ENCODE data around the gene APRT. TPM values are rescaled to one million over a fixed set of nuclear protein-coding genes. Genes with fewer than 3 reads are reported as not detected.
A peak's percentile ranks its signal among the peaks of the same experiment; 100 is the strongest.

APRT gene
- total RNA-seq, 4 donors from 2014 or later: 60.6 to 141 (median 98.6) TPM

DNA sequence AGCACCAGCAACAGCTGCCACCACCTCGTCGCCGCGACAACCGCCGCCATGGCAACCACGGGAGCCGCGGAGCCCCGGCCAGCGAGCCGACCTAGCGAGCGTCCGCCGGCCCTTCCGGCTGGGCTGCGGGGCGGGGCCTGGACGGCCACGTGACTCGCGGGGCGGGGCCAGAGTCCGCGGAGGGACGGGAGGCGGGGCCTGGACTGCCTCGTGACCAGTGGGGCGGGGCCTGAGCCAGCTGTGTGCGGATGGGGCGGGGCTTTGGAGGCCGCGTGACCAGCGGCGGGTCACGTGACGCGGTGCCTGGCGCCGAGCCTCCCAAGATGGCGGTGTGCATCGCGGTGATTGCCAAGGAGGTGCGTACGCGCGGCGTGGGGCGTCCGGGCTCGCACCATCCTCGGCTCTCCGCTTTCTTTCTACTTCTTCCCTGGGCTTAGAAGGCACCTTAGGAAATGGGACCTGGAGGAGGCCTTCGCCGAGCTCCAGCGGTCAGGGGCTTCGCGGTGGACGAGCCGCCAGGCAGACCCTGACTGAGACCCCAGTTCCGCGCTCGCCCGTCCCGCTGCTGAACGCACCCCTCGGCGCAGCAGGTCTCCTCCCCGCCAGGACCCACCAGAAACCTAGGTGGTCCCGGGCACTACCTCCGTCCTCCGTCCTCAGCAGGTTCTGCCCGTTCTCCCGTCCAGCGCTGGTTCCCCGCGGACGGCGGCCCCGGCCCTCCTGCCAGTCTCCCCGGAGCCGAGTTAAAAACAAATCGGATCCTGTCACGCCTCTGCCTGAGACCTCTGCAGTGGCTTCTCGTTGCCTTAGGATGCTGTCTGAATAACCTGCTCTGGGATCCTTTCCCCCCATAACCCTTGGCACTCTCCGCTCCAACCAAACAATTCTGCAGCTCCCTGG, 45.4 kb upstream of the APRT start, which contains the start of the genes GALNS and TRAPPC2L:
GALNS (minus strand) TSS at position 120 of the 900 bp plus-strand sequence; CDS start at position 50, 70 bp downstream.
TRAPPC2L (plus strand) TSS at position 300 of the 900 bp plus-strand sequence; CDS start at position 324, 24 bp downstream.
- DNase-seq (ENCODE audit: extremely low spot score): peak; percentile 100
- H3K27ac ChIP-seq (replicated peaks in 1 of 4): peak within 1 kb of the TSS; percentile 79 to 88 (median 82)
- H3K36me3 ChIP-seq: peaks cover 21 to 48% (median 37%) of the 10 kb centered on the region in 4 donors
- intact Hi-C loops (cut with DNase I): loop anchor here (2.0 to 5.0 kb wide), 2 partner anchors 44 to 110 kb away; no protein-coding TSS in a partner anchor
- H3K27me3 ChIP-seq: no peaks in the 10 kb centered on the region
- H3K9me3 ChIP-seq: no peaks in the 10 kb centered on the region
- under 1% methylated on average over 49 of the region's 87 CpGs for WGBS
- peak within 1 kb of the TSS; percentile 81 to 99 (median 87) for H3K4me3 ChIP-seq
- TF ChIP-seq POLR2AphosphoS5 (IDR thresholded peaks at IDR 0.05) (peak; percentile 92 to 94), POLR2A (IDR thresholded peaks at IDR 0.05; ENCODE audit: low read depth) (no peak)
- H3K4me1 ChIP-seq: peaks cover 23 to 49% (median 43%) of the 10 kb centered on the region in 4 donors

DNA sequence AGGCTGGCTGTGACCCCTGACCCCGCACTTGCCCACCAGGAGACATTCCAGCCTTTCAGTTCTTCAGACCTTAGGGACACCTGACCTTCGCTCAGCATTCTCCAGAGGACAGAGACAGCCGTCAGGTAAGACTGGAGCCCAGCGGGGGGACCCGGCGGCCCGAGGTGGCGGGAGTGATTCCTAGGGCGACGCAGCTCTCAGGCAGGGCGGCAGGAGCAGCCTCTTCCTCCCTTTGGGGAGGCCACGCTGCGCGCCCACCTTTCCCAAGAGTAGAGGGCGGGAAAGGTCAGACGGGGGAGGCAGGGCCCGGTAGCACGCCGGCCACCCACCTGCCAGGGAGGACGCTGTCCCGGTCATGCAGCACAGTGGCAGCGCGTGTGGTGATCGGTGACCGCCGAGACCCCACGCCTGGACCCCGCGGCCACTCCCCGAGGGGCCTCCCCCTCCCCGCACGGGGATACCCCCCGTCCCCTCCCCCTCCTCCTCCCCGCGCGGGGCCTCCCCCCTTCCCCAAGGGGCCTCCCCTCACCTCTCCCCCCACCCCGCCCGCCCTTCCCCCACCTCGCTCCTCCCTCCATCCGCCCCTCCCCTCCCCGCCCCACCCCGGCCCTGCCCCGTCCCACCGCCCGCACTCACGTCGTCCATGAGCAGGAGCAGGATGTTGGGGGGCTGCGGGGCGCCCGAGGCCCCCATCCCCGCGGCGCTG, 44.5 kb upstream of the APRT start:
- WGBS: 22% methylated on average over 31 of the region's 53 CpGs
- intact Hi-C loops (cut with DNase I): loop anchor here (2.0 to 5.0 kb wide), 2 partner anchors 43 to 109 kb away; no protein-coding TSS in a partner anchor
- peak overlapping the region; percentile 79 to 88 (median 82) for H3K27ac ChIP-seq (replicated peaks in 1 of 4)

DNA sequence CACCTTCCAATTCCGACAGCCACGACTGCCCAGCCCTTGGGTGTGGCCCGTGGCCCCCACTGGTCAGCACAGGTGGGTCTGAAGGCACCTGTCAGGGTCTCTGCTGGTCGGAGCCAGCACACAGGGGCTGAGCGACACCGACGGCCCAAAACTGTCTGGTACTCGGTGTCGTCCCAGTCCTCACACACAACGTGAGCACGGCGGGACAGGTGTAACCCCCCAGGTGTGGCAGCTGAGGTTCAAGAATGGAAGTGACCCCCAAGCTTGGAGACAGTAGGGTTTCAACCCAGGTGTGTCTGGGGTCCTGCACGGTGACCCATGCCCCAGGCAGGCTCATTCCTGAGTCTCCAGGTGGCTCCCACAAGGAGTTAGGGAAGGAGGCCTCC, 44.0 kb upstream of the APRT start:
- no peak for DNase-seq (ENCODE audit: extremely low spot score)

More for the DNA sequence above, 44.5 kb upstream of the APRT start:
- TF ChIP-seq, protein P1, sequence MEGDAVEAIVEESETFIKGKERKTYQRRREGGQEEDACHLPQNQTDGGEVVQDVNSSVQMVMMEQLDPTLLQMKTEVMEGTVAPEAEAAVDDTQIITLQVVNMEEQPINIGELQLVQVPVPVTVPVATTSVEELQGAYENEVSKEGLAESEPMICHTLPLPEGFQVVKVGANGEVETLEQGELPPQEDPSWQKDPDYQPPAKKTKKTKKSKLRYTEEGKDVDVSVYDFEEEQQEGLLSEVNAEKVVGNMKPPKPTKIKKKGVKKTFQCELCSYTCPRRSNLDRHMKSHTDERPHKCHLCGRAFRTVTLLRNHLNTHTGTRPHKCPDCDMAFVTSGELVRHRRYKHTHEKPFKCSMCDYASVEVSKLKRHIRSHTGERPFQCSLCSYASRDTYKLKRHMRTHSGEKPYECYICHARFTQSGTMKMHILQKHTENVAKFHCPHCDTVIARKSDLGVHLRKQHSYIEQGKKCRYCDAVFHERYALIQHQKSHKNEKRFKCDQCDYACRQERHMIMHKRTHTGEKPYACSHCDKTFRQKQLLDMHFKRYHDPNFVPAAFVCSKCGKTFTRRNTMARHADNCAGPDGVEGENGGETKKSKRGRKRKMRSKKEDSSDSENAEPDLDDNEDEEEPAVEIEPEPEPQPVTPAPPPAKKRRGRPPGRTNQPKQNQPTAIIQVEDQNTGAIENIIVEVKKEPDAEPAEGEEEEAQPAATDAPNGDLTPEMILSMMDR (IDR thresholded peaks at IDR 0.05): no peak
- TF ChIP-seq POLR2AphosphoS5 (IDR thresholded peaks at IDR 0.05): no peak
- H3K9me3 ChIP-seq: no peaks in the 10 kb centered on the region
- no peaks in the 10 kb centered on the region for H3K27me3 ChIP-seq
- H3K36me3 ChIP-seq: peaks cover 13 to 47% (median 32%) of the 10 kb centered on the region in 4 donors
- H3K4me1 ChIP-seq: peaks cover 23 to 49% (median 43%) of the 10 kb centered on the region in 4 donors
- H3K4me3 ChIP-seq: peak overlapping the region; percentile 81 to 99 (median 87)
- DNase-seq (ENCODE audit: extremely low spot score): no peak

DNA sequence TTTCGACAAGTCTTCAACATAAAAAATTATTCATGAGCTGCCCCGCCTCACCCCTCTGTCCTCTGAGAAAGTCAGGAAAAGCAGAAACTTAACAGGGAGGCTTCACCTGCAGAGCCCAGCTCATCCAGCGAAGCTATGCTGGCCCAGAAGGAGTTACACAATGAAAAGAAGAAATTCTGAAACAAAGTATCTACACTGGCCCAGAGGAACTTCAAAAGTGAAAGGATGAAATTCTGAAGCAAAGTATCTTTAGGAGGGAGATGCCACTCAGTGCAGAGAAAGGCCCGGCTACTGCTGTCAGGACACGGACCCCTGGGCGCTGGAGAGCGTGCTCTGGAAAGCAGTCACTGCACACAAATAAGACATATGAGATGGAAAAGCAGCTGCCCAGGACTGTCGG, 43.4 kb upstream of the APRT start:
- 86% methylated on average over 8 of the region's 8 CpGs for WGBS
- DNase-seq (ENCODE audit: extremely low spot score): no peak
- Histone ChIP-seq H3K36me3 (peaks cover 6 to 42% (median 30%) of the 10 kb centered on the region in 4 donors), H3K4me3 (no peak overlapping the region), H3K9me3 (no peaks in the 10 kb centered on the region), H3K27me3 (no peaks in the 10 kb centered on the region), H3K4me1 (peaks cover 23 to 49% (median 43%) of the 10 kb centered on the region in 4 donors), H3K27ac (replicated peaks in 1 of 4) (no peak overlapping the region)
- intact Hi-C loops (cut with DNase I): loop anchor here (5.0 kb wide), 1 partner anchor 108 kb away; no protein-coding TSS in a partner anchor
- TF ChIP-seq POLR2AphosphoS5 (IDR thresholded peaks at IDR 0.05) (no peak), POLR2A (IDR thresholded peaks at IDR 0.05; ENCODE audit: low read depth) (no peak), EP300 (IDR thresholded peaks at IDR 0.05) (no peak)
- TF ChIP-seq, protein P1 (IDR thresholded peaks at IDR 0.05): no peak

More for the DNA sequence above, 44.0 kb upstream of the APRT start:
- Histone ChIP-seq H3K4me3 (peak overlapping the region; percentile 81 to 99 (median 87)), H3K27me3 (no peaks in the 10 kb centered on the region), H3K27ac (replicated peaks in 1 of 4) (peak overlapping the region; percentile 79 to 88 (median 82)), H3K9me3 (no peaks in the 10 kb centered on the region), H3K4me1 (peaks cover 23 to 49% (median 43%) of the 10 kb centered on the region in 4 donors), H3K36me3 (peaks cover 8 to 44% (median 30%) of the 10 kb centered on the region in 4 donors)
- TF ChIP-seq, protein P1 (IDR thresholded peaks at IDR 0.05): no peak
- TF ChIP-seq EP300 (IDR thresholded peaks at IDR 0.05): no peak
- TF ChIP-seq POLR2A (IDR thresholded peaks at IDR 0.05; ENCODE audit: low read depth): no peak
- TF ChIP-seq POLR2AphosphoS5 (IDR thresholded peaks at IDR 0.05): no peak
- WGBS: 85% methylated on average over 7 of the region's 13 CpGs
- intact Hi-C loops (cut with DNase I): loop anchor here (2.0 to 5.0 kb wide), 2 partner anchors 43 to 108 kb away; no protein-coding TSS in a partner anchor

All from esophagus muscularis mucosa (tissue), 4 donors.